ENCODE results near the gene NOS1AP. TPM values are rescaled to one million over a fixed set of nuclear protein-coding genes. Genes with fewer than 3 reads are reported as not detected.

Gene NOS1AP
- total and polyA plus RNA-seq, 9 of the 15 experiments (the other 6 are each of a cell fraction or from before 2014, with no cell fraction given) = 0.07 to 1.5 (median 0.22) TPM

- TF ChIP-seq PRDM10 (IDR thresholded peaks at IDR 0.05; ENCODE audit: partially characterized antibody) (peak; percentile 4), ZNF717 (CRISPR knock-in tag; IDR thresholded peaks at IDR 0.05) (no peak), THAP7 (CRISPR knock-in tag; IDR thresholded peaks at IDR 0.05) (no peak), L3MBTL2 (IDR thresholded peaks at IDR 0.05) (peak; percentile 55; the same call in 1 of the 2 replicates), AFF4 (CRISPR knock-in tag; IDR thresholded peaks at IDR 0.05) (no peak), NBN (IDR thresholded peaks at IDR 0.05; ENCODE audit: low read depth) (0 out of 2 replicates have a peak, but pooled peaks have one; percentile 22), NR3C1 (CRISPR knock-in tag; IDR thresholded peaks at IDR 0.05) (no peak), ADNP (tag; IDR thresholded peaks at IDR 0.05) (no peak), ZNF384 (IDR thresholded peaks at IDR 0.05; ENCODE audit: low read depth, low read length) (peak; percentile 88), MYBL2 (IDR thresholded peaks at IDR 0.05; ENCODE audit: low read depth) (no peak), MYBL2 (CRISPR knock-in tag; IDR thresholded peaks at IDR 0.05; ENCODE audit: borderline replicate concordance) (no peak), ZNF311 (CRISPR knock-in tag; IDR thresholded peaks at IDR 0.05) (no peak), CXXC5 (CRISPR knock-in tag; IDR thresholded peaks at IDR 0.05) (no peak; the same call in 1 of the 2 replicates), MECOM (CRISPR knock-in tag; IDR thresholded peaks at IDR 0.05) (peak; percentile 89), ARHGAP35 (IDR thresholded peaks at IDR 0.05; ENCODE audit: partially characterized antibody) (no peak), KLF16 (IDR thresholded peaks at IDR 0.05) (peak; percentile 79), NFATC3 (IDR thresholded peaks at IDR 0.05) (peak; percentile 5; the same call in 1 of the 2 replicates), ZNF133 (CRISPR knock-in tag; IDR thresholded peaks at IDR 0.05) (no peak), ZNF274 (IDR thresholded peaks at IDR 0.05; ENCODE audit: borderline replicate concordance, low read depth, low read length) (0 out of 2 replicates have a peak, but pooled peaks have one; percentile 19), ZNF3 (CRISPR knock-in tag; IDR thresholded peaks at IDR 0.05) (no peak), ZNF707 (CRISPR knock-in tag; conservative IDR thresholded peaks at IDR 0.05) (no peak), ILF3 (IDR thresholded peaks at IDR 0.05; ENCODE audit: borderline replicate concordance) (no peak), CEBPG (CRISPR knock-in tag; IDR thresholded peaks at IDR 0.05) (peak; percentile 73), CEBPG (tag; conservative IDR thresholded peaks at IDR 0.05 in 1 of 2, IDR thresholded peaks at IDR 0.05 in 1 of 2) (no peak), CBFA2T3 (IDR thresholded peaks at IDR 0.05) (peak; percentile 87)
Observed at GRCh38 chr1:162397039-162397448, 327.6 kb downstream of the NOS1AP start (continued).
